HCT116 (cell line): Measurements from ENCODE around the gene TMC2.

Experiments
- CEBPB ChIP-seq: IDR thresholded peaks from 2 replicates; pipeline ENCODE4 v1.6.1; 2012; ENCODE audit warnings: low read depth
- ELF1 ChIP-seq: IDR thresholded peaks from 2 replicates; pipeline ENCODE4 v1.6.1; 2012; ENCODE audit warnings: low read depth, borderline replicate concordance
- EZH2 ChIP-seq: fragments of 200-600 bp; sonication (generic); IDR thresholded peaks from 2 replicates; pipeline ENCODE4 v1.6.1; 2017; ENCODE audit warnings: antibody characterized with exemption, mixed run types
- EZH2phosphoT487 ChIP-seq: fragments of 200-600 bp; IDR thresholded peaks from 2 replicates; pipeline ENCODE4 v1.6.1; 2018; ENCODE audit warnings: antibody characterized with exemption, borderline replicate concordance
- POLR2A ChIP-seq: IDR thresholded peaks from 2 replicates; pipeline ENCODE4 v1.7.0; 2011; ENCODE audit warnings: borderline replicate concordance; ENCODE audit not compliant: insufficient read depth, insufficient read length; ENCODE audit errors: extremely low read depth
- POLR2AphosphoS5 ChIP-seq: IDR thresholded peaks from 2 replicates; pipeline ENCODE4 v1.6.1; 2011; ENCODE audit warnings: mild to moderate bottlenecking, low read depth, low read length, moderate library complexity
- TF ChIP-seq, protein P1 (sequence below), 3 experiments: fragments of 200-600 bp in 1 of 3; sonication (generic) in 1 of 3; IDR thresholded peaks in 2 of 3; conservative IDR thresholded peaks in 1 of 3; 2 replicates each; pipeline ENCODE4 v1.5.1; 2012 to 2017; ENCODE audit warnings: low read depth in 2 of 3, low read length in 2 of 3, antibody characterized with exemption in 1 of 3, borderline replicate concordance in 1 of 3, control low read depth in 1 of 3, mild to moderate bottlenecking in 1 of 3, mixed read lengths in 1 of 3, mixed run types in 1 of 3, moderate library complexity in 1 of 3; ENCODE audit not compliant: insufficient read depth in 1 of 3
- TF ChIP-seq, protein P2 (sequence below): IDR thresholded peaks from 2 replicates; pipeline ENCODE4 v1.6.1; 2012; ENCODE audit warnings: low read depth

DNA sequence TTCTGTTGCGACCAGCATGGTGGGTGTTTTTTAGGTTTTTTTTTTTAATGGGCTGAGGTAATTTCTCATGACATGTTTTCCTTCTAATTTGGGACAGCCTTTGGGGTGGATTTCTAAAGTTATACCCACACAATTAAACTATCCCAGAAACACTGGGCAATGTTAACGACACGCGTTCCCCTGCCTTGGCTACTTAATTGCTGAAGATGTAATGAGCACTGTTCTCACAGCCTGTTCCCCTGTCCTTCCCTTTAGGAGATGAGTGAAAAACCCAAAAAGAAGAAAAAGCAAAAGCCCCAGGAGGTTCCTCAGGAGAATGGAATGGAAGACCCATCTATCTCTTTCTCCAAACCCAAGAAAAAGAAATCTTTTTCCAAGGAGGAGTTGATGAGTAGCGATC is 121.3 kb downstream of the TMC2 start:
- no peak for TF ChIP-seq EZH2
- TF ChIP-seq, protein P1, sequence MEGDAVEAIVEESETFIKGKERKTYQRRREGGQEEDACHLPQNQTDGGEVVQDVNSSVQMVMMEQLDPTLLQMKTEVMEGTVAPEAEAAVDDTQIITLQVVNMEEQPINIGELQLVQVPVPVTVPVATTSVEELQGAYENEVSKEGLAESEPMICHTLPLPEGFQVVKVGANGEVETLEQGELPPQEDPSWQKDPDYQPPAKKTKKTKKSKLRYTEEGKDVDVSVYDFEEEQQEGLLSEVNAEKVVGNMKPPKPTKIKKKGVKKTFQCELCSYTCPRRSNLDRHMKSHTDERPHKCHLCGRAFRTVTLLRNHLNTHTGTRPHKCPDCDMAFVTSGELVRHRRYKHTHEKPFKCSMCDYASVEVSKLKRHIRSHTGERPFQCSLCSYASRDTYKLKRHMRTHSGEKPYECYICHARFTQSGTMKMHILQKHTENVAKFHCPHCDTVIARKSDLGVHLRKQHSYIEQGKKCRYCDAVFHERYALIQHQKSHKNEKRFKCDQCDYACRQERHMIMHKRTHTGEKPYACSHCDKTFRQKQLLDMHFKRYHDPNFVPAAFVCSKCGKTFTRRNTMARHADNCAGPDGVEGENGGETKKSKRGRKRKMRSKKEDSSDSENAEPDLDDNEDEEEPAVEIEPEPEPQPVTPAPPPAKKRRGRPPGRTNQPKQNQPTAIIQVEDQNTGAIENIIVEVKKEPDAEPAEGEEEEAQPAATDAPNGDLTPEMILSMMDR (IDR thresholded peaks at IDR 0.05 in 2 of 3, conservative IDR thresholded peaks at IDR 0.05 in 1 of 3; ENCODE audit: borderline replicate concordance in 1 of 3, insufficient read depth in 1 of 3, low read depth in 2 of 3, low read length in 2 of 3), result no peak
- no peak for TF ChIP-seq EZH2phosphoT487
- no peak for TF ChIP-seq POLR2A
- no peak for TF ChIP-seq ELF1
- TF ChIP-seq CEBPB, result no peak
- TF ChIP-seq POLR2AphosphoS5, result no peak
- TF ChIP-seq, protein P2, sequence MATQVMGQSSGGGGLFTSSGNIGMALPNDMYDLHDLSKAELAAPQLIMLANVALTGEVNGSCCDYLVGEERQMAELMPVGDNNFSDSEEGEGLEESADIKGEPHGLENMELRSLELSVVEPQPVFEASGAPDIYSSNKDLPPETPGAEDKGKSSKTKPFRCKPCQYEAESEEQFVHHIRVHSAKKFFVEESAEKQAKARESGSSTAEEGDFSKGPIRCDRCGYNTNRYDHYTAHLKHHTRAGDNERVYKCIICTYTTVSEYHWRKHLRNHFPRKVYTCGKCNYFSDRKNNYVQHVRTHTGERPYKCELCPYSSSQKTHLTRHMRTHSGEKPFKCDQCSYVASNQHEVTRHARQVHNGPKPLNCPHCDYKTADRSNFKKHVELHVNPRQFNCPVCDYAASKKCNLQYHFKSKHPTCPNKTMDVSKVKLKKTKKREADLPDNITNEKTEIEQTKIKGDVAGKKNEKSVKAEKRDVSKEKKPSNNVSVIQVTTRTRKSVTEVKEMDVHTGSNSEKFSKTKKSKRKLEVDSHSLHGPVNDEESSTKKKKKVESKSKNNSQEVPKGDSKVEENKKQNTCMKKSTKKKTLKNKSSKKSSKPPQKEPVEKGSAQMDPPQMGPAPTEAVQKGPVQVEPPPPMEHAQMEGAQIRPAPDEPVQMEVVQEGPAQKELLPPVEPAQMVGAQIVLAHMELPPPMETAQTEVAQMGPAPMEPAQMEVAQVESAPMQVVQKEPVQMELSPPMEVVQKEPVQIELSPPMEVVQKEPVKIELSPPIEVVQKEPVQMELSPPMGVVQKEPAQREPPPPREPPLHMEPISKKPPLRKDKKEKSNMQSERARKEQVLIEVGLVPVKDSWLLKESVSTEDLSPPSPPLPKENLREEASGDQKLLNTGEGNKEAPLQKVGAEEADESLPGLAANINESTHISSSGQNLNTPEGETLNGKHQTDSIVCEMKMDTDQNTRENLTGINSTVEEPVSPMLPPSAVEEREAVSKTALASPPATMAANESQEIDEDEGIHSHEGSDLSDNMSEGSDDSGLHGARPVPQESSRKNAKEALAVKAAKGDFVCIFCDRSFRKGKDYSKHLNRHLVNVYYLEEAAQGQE, result no peak
